Duodenal mucosa (tissue), 2 donors: ENCODE data around the gene ARL4D.
"Not testable (repeated sequence)": the region's sequence is repeated elsewhere in the genome, so short reads cannot be mapped to it uniquely, and the experiment has no call there.

ENCODE experiments used
- H3K27ac ChIP-seq: one replicate; pipeline ENCODE4 v1.7.0; 2013; ENCODE audit warnings: low read depth, low read length
- H3K27me3 ChIP-seq, 2 donors: one replicate each; pipeline ENCODE4 v1.7.0; 2013; ENCODE audit warnings: low read length in 2 of 2, control low read depth in 1 of 2; ENCODE audit not compliant: insufficient read depth in 2 of 2, control insufficient read depth in 1 of 2
- H3K36me3 ChIP-seq, 2 donors: one replicate each; pipeline ENCODE4 v1.7.0; 2013; ENCODE audit warnings: low read length in 2 of 2, control low read depth in 1 of 2; ENCODE audit not compliant: insufficient read depth in 2 of 2, control insufficient read depth in 1 of 2
- H3K4me1 ChIP-seq, 2 donors: one replicate each; pipeline ENCODE4 v1.7.0; 2013; ENCODE audit warnings: low read length in 2 of 2, control low read depth in 1 of 2; ENCODE audit not compliant: insufficient read depth in 2 of 2, control insufficient read depth in 1 of 2
- H3K4me3 ChIP-seq, 2 donors: one replicate each; pipeline ENCODE4 v1.7.0; 2013; ENCODE audit warnings: low read length in 2 of 2, low read depth in 1 of 2
- H3K9ac ChIP-seq, 2 donors: one replicate each; pipeline ENCODE4 v1.7.0; 2013; ENCODE audit warnings: low read length in 2 of 2, low read depth in 1 of 2
- H3K9me3 ChIP-seq, 2 donors: one replicate each; pipeline ENCODE4 v1.7.0; 2013; ENCODE audit warnings: low read length in 2 of 2, control low read depth in 1 of 2; ENCODE audit not compliant: control insufficient read depth in 1 of 2

Gene ARL4D

DNA sequence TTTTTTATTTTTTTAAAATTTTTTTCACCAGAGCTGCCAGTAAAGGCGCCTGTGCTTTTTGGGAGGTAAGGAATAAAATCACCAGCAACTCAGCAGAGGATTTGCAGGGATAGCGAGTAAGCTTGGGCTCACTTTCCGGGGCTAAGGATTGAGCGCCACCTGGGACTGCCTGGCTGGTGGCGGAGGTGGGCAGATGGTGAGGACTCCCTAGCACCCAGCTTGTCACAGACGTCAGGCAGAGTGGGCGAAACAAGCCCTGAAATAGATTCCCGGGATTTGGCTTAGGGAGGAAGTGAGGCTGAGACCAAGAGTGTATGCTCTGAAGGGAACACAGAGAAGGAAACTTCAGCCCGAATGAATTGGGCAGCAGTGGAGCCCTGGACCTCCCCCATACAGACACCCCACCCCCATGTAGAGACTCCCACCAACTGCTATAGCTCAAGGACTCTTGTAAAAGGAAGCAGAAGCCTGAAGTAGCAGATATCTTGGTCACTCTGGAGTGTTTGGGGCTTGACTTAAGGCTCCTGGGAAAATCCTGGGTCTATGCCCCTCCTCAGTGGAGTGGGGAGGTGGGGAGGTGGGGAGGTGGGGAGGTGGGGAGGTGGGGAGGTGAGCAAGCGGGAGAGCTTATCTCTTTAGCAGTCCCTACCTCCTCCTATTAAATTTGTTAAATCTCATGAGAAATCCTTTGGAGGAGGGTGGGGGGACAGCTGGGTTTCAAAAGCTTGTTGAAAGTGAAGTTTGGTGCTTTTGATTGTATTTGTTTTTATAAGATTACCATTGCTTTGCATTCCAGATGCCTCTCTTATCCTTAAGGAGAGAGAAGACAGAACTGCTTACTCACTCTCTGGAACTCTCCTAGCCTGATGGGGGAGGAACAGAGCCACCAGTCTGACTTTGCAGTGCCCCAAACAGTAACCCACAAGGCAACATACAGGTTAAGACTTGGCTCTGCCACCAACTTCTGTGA lies 8.2 kb downstream of the ARL4D start:
- H3K4me1 ChIP-seq, result no peaks in the 10 kb centered on the region
- H3K27me3 ChIP-seq, result peaks cover 0 to 3% of the 10 kb centered on the region in 2 donors
- no peaks in the 10 kb centered on the region for H3K9me3 ChIP-seq
- H3K36me3 ChIP-seq, result no peaks in the 10 kb centered on the region
- no peak overlapping the region for H3K27ac ChIP-seq
- H3K4me3 ChIP-seq, result no peak overlapping the region
- no peak overlapping the region for H3K9ac ChIP-seq

- no peak overlapping the region for H3K27ac ChIP-seq
- H3K4me3 ChIP-seq, result no peak overlapping the region
- no peaks in the 10 kb centered on the region for H3K4me1 ChIP-seq
- no peaks in the 10 kb centered on the region for H3K36me3 ChIP-seq
- H3K9ac ChIP-seq, result no peak overlapping the region
- H3K27me3 ChIP-seq, result peaks cover 0 to 3% of the 10 kb centered on the region in 2 donors
- no peaks in the 10 kb centered on the region for H3K9me3 ChIP-seq
Measured at GRCh38 chr17:43409131-43409530, 10.3 kb downstream of the ARL4D start.

- Histone ChIP-seq H3K36me3 (no peaks in the 10 kb centered on the region), H3K27ac (no peak overlapping the region), H3K9me3 (no peaks in the 10 kb centered on the region), H3K9ac (no peak overlapping the region), H3K4me3 (no peak overlapping the region), H3K4me1 (no peaks in the 10 kb centered on the region), H3K27me3 (peaks cover 0 to 3% of the 10 kb centered on the region in 2 donors)
Measured at GRCh38 chr17:43410557-43411368, 12.0 kb downstream of the ARL4D start.

DNA sequence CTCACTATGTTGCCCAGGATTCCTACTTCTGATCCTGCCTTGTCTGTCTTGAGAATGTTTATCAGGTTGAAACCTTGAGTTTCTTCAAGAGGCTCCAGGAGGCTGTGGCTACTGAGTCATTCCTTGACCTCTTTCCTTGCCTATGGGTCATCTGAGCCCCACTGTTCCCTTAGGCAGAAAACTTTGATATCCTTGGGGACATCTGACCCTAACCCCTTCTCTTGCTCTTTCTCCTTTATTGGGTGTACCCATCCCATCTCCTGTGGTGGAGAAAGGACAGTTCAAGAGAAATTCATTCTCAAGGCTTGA lies 12.5 kb downstream of the ARL4D start:
- Histone ChIP-seq H3K27ac (no peak overlapping the region), H3K36me3 (no peaks in the 10 kb centered on the region), H3K9me3 (no peaks in the 10 kb centered on the region), H3K27me3 (peaks cover 0 to 3% of the 10 kb centered on the region in 2 donors), H3K4me3 (no peak overlapping the region), H3K9ac (no peak overlapping the region), H3K4me1 (no peaks in the 10 kb centered on the region)

DNA sequence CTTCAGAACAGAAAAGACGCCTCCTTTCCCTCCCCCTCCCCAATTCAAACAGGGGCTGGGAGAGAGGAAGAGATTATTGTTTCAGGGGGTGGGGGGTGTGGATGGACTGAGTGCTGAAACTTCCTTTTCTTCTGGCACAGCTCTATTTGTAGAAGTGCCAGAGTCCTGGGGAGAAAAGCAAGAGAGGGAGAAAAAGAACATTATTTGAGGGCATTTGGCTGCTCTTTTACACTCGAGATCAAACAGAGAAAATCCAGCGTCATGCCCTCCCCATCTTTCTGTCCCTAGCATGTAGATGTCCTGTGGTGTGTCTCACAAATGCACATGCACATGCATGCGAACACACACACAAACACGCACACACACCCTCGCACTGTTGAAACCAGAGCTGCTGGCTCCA lies 13.0 kb downstream of the ARL4D start:
- no peak overlapping the region for H3K9ac ChIP-seq
- no peaks in the 10 kb centered on the region for H3K4me1 ChIP-seq
- peaks cover 0 to 3% of the 10 kb centered on the region in 2 donors for H3K27me3 ChIP-seq
- no peaks in the 10 kb centered on the region for H3K9me3 ChIP-seq
- H3K4me3 ChIP-seq, result no peak overlapping the region
- no peak overlapping the region for H3K27ac ChIP-seq
- no peaks in the 10 kb centered on the region for H3K36me3 ChIP-seq

DNA sequence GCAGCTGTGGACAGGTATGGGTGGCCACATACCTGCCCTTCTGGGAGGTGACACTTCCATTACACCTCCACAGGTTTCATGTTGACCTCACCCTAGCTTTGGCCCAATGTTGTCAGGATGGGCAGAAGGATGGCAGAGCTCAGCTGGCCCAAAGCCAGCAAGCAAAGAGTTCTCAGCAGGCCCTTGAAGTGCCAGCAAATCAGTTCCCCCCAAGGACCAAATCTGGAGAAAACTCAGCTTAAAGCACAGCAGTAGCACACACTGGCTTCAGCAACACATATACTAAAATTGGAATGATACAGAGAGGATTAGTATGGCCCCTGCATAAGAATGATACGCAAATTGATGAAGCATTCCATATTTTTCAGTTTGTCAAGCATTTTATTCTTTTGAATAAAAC lies 13.4 kb downstream of the ARL4D start:
- no peaks in the 10 kb centered on the region for H3K36me3 ChIP-seq
- H3K4me1 ChIP-seq, result no peaks in the 10 kb centered on the region
- H3K4me3 ChIP-seq, result no peak overlapping the region
- H3K27me3 ChIP-seq, result peaks cover 0 to 3% of the 10 kb centered on the region in 2 donors
- H3K9me3 ChIP-seq, result no peaks in the 10 kb centered on the region
- no peak overlapping the region for H3K27ac ChIP-seq
- H3K9ac ChIP-seq, result no peak overlapping the region

- Histone ChIP-seq H3K9ac (no peak overlapping the region), H3K9me3 (no peaks in the 10 kb centered on the region), H3K27ac (no peak overlapping the region), H3K4me1 (no peaks in the 10 kb centered on the region), H3K27me3 (no peaks in the 10 kb centered on the region), H3K4me3 (no peak overlapping the region), H3K36me3 (no peaks in the 10 kb centered on the region)
Measured at GRCh38 chr17:43416998-43417890, 18.5 kb downstream of the ARL4D start.

DNA sequence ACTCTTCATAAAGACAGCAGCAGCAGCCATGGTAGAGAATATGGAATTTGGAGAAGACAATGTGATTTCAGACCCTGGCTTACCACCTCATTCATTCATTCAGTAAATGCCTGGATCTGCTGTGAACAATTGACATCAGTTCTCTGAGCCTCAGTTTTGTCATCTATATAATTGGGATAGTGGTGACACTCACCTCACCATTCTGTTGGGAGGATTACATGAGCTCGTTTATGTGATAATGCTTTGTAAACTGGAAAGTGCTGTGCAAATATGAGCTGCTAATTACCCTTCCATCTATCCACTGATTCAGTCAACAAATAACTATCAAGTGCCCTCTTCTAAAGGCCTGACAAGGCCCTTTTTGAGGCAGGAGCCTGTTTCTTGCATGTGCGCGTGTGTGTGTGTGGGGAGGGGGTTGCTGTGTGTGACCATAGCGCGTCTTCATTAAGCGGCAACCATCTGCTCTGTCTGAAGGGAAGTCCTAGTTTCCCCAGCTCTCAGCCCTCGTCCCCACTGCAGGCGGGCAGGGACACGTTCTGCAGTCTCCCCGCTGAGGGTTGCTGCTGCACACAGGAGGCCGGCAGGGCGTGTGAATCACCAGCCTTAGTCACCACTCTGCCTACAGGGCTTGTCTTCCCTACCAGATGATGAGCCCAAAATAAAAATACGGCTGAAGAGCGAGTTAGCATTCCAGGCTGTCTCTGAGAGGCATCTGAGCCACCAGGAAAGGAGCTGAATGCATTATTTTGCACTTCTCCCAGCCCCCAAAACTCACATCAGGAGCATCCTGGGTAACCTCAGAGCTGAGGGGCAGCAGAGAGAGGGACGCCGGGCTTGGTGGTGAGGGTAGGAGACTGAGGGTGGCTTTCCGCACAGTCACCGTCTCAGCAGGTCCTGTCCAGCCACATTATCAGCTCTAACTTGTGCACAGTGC lies 19.9 kb downstream of the ARL4D start:
- Histone ChIP-seq H3K4me3 (no peak overlapping the region), H3K27ac (peak overlapping the region; percentile 25), H3K9me3 (no peaks in the 10 kb centered on the region), H3K9ac (no peak overlapping the region), H3K27me3 (no peaks in the 10 kb centered on the region), H3K4me1 (no peaks in the 10 kb centered on the region), H3K36me3 (no peaks in the 10 kb centered on the region)

- not testable (repeated sequence) for H3K36me3 ChIP-seq, H3K4me3 ChIP-seq, H3K9ac ChIP-seq, H3K9me3 ChIP-seq, H3K27me3 ChIP-seq, H3K4me1 ChIP-seq
- peak overlapping the region; percentile 25 for H3K27ac ChIP-seq
Measured at GRCh38 chr17:43419375-43419882, 20.6 kb downstream of the ARL4D start.
